Activated CD4-positive, alpha-beta T cell treated with anti-CD3 and anti-CD28 coated beads, Interleukin-2, amount 50 U/mL, for 1 hour (primary cell): Measurements from ENCODE around the gene PRSS33.

Experiments
- DNase-seq: peaks from one replicate; pipeline ENCODE4 v3.0.0-alpha.2; 2020

PRSS33 gene

GRCh38 chr16:2737895-2738418 lies 49.4 kb downstream of the PRSS33 start:
- no peak for DNase-seq

GRCh38 chr16:2737238-2737605 lies 50.1 kb downstream of the PRSS33 start:
- DNase-seq = no peak

- DNase-seq = no peak
These were observed 50.7 kb downstream of the PRSS33 start for GRCh38 chr16:2736476-2737237.

GRCh38 chr16:2734844-2735515 lies 52.4 kb downstream of the PRSS33 start:
- DNase-seq = no peak
